GM08714 (cell line): ENCODE data around the gene PTPN11.

Source experiments
- H3K4me3 ChIP-seq: fragments of 200-500 bp; sonication (Bioruptor generic); 2 replicates; pipeline ENCODE4 v1.5.1; 2014; ENCODE audit warnings: mild to moderate bottlenecking, low read length, inconsistent platforms
- ZNF274 ChIP-seq: IDR thresholded peaks from 2 replicates; pipeline ENCODE4 v1.6.1; 2012; ENCODE audit warnings: mild to moderate bottlenecking, low read depth, low read length

The PTPN11 gene

GRCh38 chr12:112458330-112458729, 39.6 kb downstream of the PTPN11 start:
- no peak overlapping the region for H3K4me3 ChIP-seq
- no peak for TF ChIP-seq ZNF274

- no peak for TF ChIP-seq ZNF274
- H3K4me3 ChIP-seq, result no peak overlapping the region
Measured at GRCh38 chr12:112458751-112459150, 40.0 kb downstream of the PTPN11 start.

- H3K4me3 ChIP-seq, result no peak overlapping the region
- no peak for TF ChIP-seq ZNF274
Measured at GRCh38 chr12:112463478-112463877, 44.7 kb downstream of the PTPN11 start.

GRCh38 chr12:112464605-112465004, 45.9 kb downstream of the PTPN11 start:
- no peak for TF ChIP-seq ZNF274
- no peak overlapping the region for H3K4me3 ChIP-seq

- no peak for TF ChIP-seq ZNF274
- H3K4me3 ChIP-seq, result no peak overlapping the region
Measured at GRCh38 chr12:112466011-112466422, 47.3 kb downstream of the PTPN11 start.

- no peak for TF ChIP-seq ZNF274
- H3K4me3 ChIP-seq, result no peak overlapping the region
Measured at GRCh38 chr12:112466835-112467234, 48.1 kb downstream of the PTPN11 start.

- TF ChIP-seq ZNF274, result no peak
- H3K4me3 ChIP-seq, result no peak overlapping the region
Measured at GRCh38 chr12:112468046-112468445, 49.3 kb downstream of the PTPN11 start.

- TF ChIP-seq ZNF274, result no peak
- no peak overlapping the region for H3K4me3 ChIP-seq
Measured at GRCh38 chr12:112473056-112473455, 54.3 kb downstream of the PTPN11 start.

GRCh38 chr12:112479413-112479812, 60.7 kb downstream of the PTPN11 start:
- no peak for TF ChIP-seq ZNF274
- H3K4me3 ChIP-seq, result no peak overlapping the region

GRCh38 chr12:112480931-112481330, 62.2 kb downstream of the PTPN11 start:
- TF ChIP-seq ZNF274, result no peak

GRCh38 chr12:112482733-112483132, 64.0 kb downstream of the PTPN11 start:
- TF ChIP-seq ZNF274, result no peak
- H3K4me3 ChIP-seq, result no peak overlapping the region

More at GRCh38 chr12:112480931-112481330, 62.2 kb downstream of the PTPN11 start:
- no peak overlapping the region for H3K4me3 ChIP-seq

GRCh38 chr12:112486361-112486760, 67.6 kb downstream of the PTPN11 start:
- no peak for TF ChIP-seq ZNF274
- H3K4me3 ChIP-seq, result no peak overlapping the region

- H3K4me3 ChIP-seq, result no peak overlapping the region
- no peak for TF ChIP-seq ZNF274
Measured at GRCh38 chr12:112488257-112488876, 69.6 kb downstream of the PTPN11 start.

- no peak overlapping the region for H3K4me3 ChIP-seq
- no peak for TF ChIP-seq ZNF274
Measured at GRCh38 chr12:112489456-112489855, 70.7 kb downstream of the PTPN11 start.

GRCh38 chr12:112496496-112496895, 77.7 kb downstream of the PTPN11 start:
- no peak overlapping the region for H3K4me3 ChIP-seq
- TF ChIP-seq ZNF274, result no peak

GRCh38 chr12:112498580-112498979, 79.8 kb downstream of the PTPN11 start:
- no peak overlapping the region for H3K4me3 ChIP-seq
- no peak for TF ChIP-seq ZNF274

- no peak overlapping the region for H3K4me3 ChIP-seq
- TF ChIP-seq ZNF274, result no peak
Measured at GRCh38 chr12:112503512-112503911, 84.8 kb downstream of the PTPN11 start.
